ENCODE data around the gene CPS1. TPM values are rescaled to one million over a fixed set of nuclear protein-coding genes. Genes with fewer than 3 reads are reported as not detected.

The CPS1 gene
- total RNA-seq, 1 donor from 2014 or later: 18.0 TPM

DNA sequence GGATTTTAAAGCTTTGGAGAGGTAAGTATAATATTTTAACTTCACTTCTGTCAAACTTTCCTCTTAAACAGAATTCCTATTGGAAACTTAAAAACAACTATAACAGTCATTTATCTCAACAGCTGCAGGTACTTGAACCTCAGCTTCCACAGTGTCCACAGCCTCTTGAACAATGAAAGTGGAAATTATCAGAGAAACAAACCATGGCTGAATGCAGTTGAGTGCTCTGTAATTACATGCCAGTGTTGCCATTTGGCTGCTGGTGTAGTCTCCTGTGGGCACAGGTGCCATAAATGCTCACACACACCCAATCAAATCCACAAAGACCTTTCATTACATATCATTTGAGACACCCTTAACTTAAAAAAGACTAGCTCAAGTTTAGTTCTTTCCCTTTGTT is 125.1 kb downstream of the CPS1 start:
- DNase-seq (ENCODE audit: low read depth, low spot score): no peak

DNA sequence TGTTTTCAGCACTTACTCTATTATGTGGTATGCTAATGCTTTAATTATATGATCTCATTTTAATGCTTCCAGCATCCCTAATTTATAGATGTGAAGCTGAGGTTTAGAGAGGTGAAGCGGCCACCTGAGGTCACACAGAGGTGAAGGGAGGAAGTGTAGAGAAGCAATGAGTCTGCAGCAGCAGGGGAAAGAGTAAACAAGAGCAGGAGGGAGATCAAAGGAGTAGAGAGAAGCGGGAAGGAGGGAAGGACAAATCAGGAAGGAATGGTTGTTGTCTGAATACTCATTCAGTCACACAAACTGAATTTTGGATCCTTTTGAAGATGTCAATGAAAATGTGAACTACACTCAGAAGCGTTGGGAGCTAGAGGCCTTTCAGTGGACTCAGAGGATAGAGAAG is 130.0 kb downstream of the CPS1 start:
- no peak for DNase-seq (ENCODE audit: low read depth, low spot score)

- DNase-seq (ENCODE audit: low read depth, low spot score): no peak
Measured at GRCh38 chr2:210687786-210688470, 131.5 kb downstream of the CPS1 start.

- no peak for DNase-seq (ENCODE audit: low read depth, low spot score)
Measured at GRCh38 chr2:210707900-210708299, 151.5 kb downstream of the CPS1 start.

- no peak for DNase-seq (ENCODE audit: low read depth, low spot score)
Measured at GRCh38 chr2:210713122-210713521, 156.7 kb downstream of the CPS1 start.

DNA sequence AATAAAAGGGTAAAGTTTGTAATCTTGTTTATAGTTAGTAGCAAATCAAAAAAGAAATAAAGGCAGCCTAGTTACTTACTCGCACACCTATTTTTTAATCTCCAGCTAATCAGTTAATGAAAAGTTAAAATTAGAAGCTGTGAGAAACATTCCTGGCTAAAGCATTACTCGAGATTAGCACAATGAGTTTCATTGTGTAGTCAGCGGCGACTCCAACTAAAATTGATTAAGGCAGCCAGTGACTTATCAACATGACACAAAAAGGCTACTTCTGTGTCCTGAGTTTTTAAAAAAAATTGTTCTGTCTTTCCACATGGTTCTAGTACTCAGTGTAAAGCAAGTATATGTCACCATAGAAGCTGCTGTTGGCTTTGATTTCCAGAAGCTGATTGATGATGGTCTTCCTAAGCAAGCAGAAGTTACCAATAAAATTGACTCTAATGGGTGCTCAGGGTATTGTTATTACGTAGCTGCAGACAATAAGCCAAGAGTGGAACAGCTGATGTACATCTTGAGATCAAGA is 159.2 kb downstream of the CPS1 start:
- DNase-seq (ENCODE audit: low read depth, low spot score): no peak

GRCh38 chr2:210718503-210718902 is 162.1 kb downstream of the CPS1 start:
- no peak for DNase-seq (ENCODE audit: low read depth, low spot score)

DNA sequence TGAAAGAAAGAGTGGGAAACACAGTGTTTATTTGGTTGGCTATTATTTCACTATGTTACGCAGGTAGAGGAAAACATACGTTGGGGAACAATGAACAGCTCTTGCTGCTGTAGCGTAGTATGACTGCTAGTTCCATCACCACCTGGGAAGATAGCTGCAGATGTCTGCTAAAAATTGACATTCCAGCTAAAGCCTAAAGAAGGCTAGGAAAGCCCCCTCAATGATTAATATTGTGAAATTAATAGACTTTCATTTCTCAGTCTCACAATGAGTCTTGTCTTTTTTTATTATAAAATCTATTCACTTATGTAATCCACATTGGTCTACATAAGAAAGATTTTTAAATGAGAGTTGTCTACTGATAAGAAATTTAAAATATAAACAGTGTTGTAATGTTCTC is 165.7 kb downstream of the CPS1 start:
- DNase-seq (ENCODE audit: low read depth, low spot score): no peak

GRCh38 chr2:210727549-210727948 is 171.2 kb downstream of the CPS1 start:
- DNase-seq (ENCODE audit: low read depth, low spot score): no peak

Other genes with a start within 250 kb of the CPS1 start
- gene MYL1, start 241.4 kb upstream of the CPS1 start, total RNA-seq: not detected in 2 replicates
- 29.4 and 32.9 TPM in 2 replicates for gene LANCL1, start 79.8 kb upstream of the CPS1 start, total RNA-seq

Data from pulmonary artery endothelial cell (primary cell).